Skeletal muscle satellite cell (primary cell): ENCODE results near the gene C7. TPM values are rescaled to one million over a fixed set of nuclear protein-coding genes. Genes with fewer than 3 reads are reported as not detected.
"Not testable (repeated sequence)": the region's sequence is repeated elsewhere in the genome, so short reads cannot be mapped to it uniquely, and the experiment has no call there.

Source experiments
- H3K27me3 ChIP-seq: 2 replicates; pipeline ENCODE4 v1.7.0; 2013; ENCODE audit warnings: low read length; ENCODE audit not compliant: control insufficient read depth, insufficient read depth
- H3K36me3 ChIP-seq: 2 replicates; pipeline ENCODE4 v1.7.0; 2013; ENCODE audit warnings: mild to moderate bottlenecking, control low read depth, low read length; ENCODE audit not compliant: insufficient read depth
- H3K4me1 ChIP-seq: 2 replicates; pipeline ENCODE4 v1.7.0; 2013; ENCODE audit warnings: low read length; ENCODE audit not compliant: control insufficient read depth, insufficient read depth
- H3K4me2 ChIP-seq: 2 replicates; pipeline ENCODE4 v1.7.0; 2013; ENCODE audit warnings: mild to moderate bottlenecking, low read length
- H3K4me3 ChIP-seq: 2 replicates; pipeline ENCODE4 v1.7.0; 2013; ENCODE audit warnings: low read length
- H3K9ac ChIP-seq: 2 replicates; pipeline ENCODE4 v1.7.0; 2013; ENCODE audit warnings: mild to moderate bottlenecking, low read depth, low read length, moderate library complexity
- H3K9me3 ChIP-seq: replicated peaks from 2 replicates; pipeline ENCODE4 v1.7.0; 2013; ENCODE audit warnings: mild to moderate bottlenecking, control low read depth, low read length
- small RNA-seq: library from RNA; depleted of rRNA; stranded (forward); fragments of <200 nt; gene quantifications from one replicate; pipeline ENCODE3, GENCODE V24; 2012

Gene C7

GRCh38 chr5:40995801-40996586, 86.7 kb downstream of the C7 start:
- H3K36me3 ChIP-seq, result no peaks in the 10 kb centered on the region
- H3K9ac ChIP-seq, result no peak overlapping the region
- no peaks in the 10 kb centered on the region for H3K9me3 ChIP-seq

GRCh38 chr5:40999142-40999541, 89.8 kb downstream of the C7 start:
- H3K27me3 ChIP-seq, result no peaks in the 10 kb centered on the region
- H3K9ac ChIP-seq, result no peak overlapping the region
- no peaks in the 10 kb centered on the region for H3K36me3 ChIP-seq
- no peak overlapping the region for H3K4me2 ChIP-seq
- no peaks in the 10 kb centered on the region for H3K4me1 ChIP-seq
- H3K4me3 ChIP-seq, result no peak overlapping the region
- no peaks in the 10 kb centered on the region for H3K9me3 ChIP-seq

More at GRCh38 chr5:40995801-40996586, 86.7 kb downstream of the C7 start:
- Histone ChIP-seq H3K4me2 (no peak overlapping the region), H3K4me1 (peaks cover 12% of the 10 kb centered on the region), H3K4me3 (no peak overlapping the region), H3K27me3 (no peaks in the 10 kb centered on the region)

GRCh38 chr5:40999966-41000365, 90.7 kb downstream of the C7 start:
- Histone ChIP-seq H3K4me3 (no peak overlapping the region), H3K4me1 (no peaks in the 10 kb centered on the region), H3K27me3 (no peaks in the 10 kb centered on the region), H3K36me3 (no peaks in the 10 kb centered on the region), H3K4me2 (no peak overlapping the region), H3K9ac (no peak overlapping the region), H3K9me3 (no peaks in the 10 kb centered on the region)

- Histone ChIP-seq H3K9me3 (no peaks in the 10 kb centered on the region), H3K4me2 (no peak overlapping the region), H3K9ac (no peak overlapping the region), H3K27me3 (no peaks in the 10 kb centered on the region), H3K4me1 (peaks cover 5% of the 10 kb centered on the region), H3K4me3 (no peak overlapping the region), H3K36me3 (no peaks in the 10 kb centered on the region)
These were observed 94.5 kb downstream of the C7 start for GRCh38 chr5:41003670-41004376.

- Histone ChIP-seq H3K9ac (no peak overlapping the region), H3K27me3 (no peaks in the 10 kb centered on the region), H3K4me3 (no peak overlapping the region), H3K4me2 (no peak overlapping the region), H3K36me3 (no peaks in the 10 kb centered on the region), H3K4me1 (peaks cover 16% of the 10 kb centered on the region), H3K9me3 (no peaks in the 10 kb centered on the region)
These were observed 95.6 kb downstream of the C7 start for GRCh38 chr5:41004931-41005330.

- Histone ChIP-seq H3K9me3 (no peaks in the 10 kb centered on the region), H3K36me3 (no peaks in the 10 kb centered on the region), H3K27me3 (no peaks in the 10 kb centered on the region), H3K4me2 (no peak overlapping the region), H3K9ac (no peak overlapping the region), H3K4me3 (no peak overlapping the region), H3K4me1 (peaks cover 16% of the 10 kb centered on the region)
These were observed 99.9 kb downstream of the C7 start for GRCh38 chr5:41009232-41009631.

- Histone ChIP-seq H3K9me3 (no peaks in the 10 kb centered on the region), H3K36me3 (no peaks in the 10 kb centered on the region), H3K4me3 (no peak overlapping the region), H3K27me3 (no peaks in the 10 kb centered on the region), H3K9ac (no peak overlapping the region), H3K4me1 (peaks cover 16% of the 10 kb centered on the region), H3K4me2 (no peak overlapping the region)
These were observed 101.3 kb downstream of the C7 start for GRCh38 chr5:41010572-41010971.

GRCh38 chr5:41012318-41012717, 103.0 kb downstream of the C7 start:
- H3K4me2 ChIP-seq, result no peak overlapping the region
- no peaks in the 10 kb centered on the region for H3K36me3 ChIP-seq
- peaks cover 16% of the 10 kb centered on the region for H3K4me1 ChIP-seq
- H3K4me3 ChIP-seq, result no peak overlapping the region
- H3K27me3 ChIP-seq, result no peaks in the 10 kb centered on the region
- H3K9ac ChIP-seq, result no peak overlapping the region
- H3K9me3 ChIP-seq, result no peaks in the 10 kb centered on the region

- not testable (repeated sequence) for H3K4me3 ChIP-seq, H3K9ac ChIP-seq, H3K9me3 ChIP-seq, H3K4me1 ChIP-seq, H3K4me2 ChIP-seq, H3K27me3 ChIP-seq, H3K36me3 ChIP-seq
These were observed 113.3 kb downstream of the C7 start for GRCh38 chr5:41022600-41022999.

Small RNA genes within 50 kb of the gene (small RNA-seq; reads per million reads assigned to genes)
- gene AC114967.1, result not detected
- not detected for gene RNU7-161P
